HCT116 (cell line): ENCODE measurements around the gene GRIK3. TPM values are rescaled to one million over a fixed set of nuclear protein-coding genes. Genes with fewer than 3 reads are reported as not detected.

ENCODE experiments used
- ATAC-seq: fragments of 200-7000 bp; cut with Tn5 transposase; 2 replicates; pipeline ENCODE4 v1.9.1; 2020; ENCODE audit warnings: mild to moderate bottlenecking, moderate library complexity
- BruUV-seq: library from RNA; stranded (reverse); fragments of 400-500 nt; replicated peaks from 2 replicates; lab custom pipeline; 2021; lab: Mats Ljungman, UMichigan
- CTCF ChIA-PET: fragments of 300-600 bp; sonication (Branson Sonifier 250); formaldehyde crosslinking; loops from one replicate; lab custom pipeline; 2021; ENCODE audit warnings: antibody characterized with exemption; lab: Charles Lee
- POLR2A ChIA-PET: fragments of 300-600, 350-600 bp; sonication (Branson Sonifier 250); formaldehyde crosslinking; loops from one replicate; lab custom pipeline; 2021; ENCODE audit warnings: antibody characterized with exemption; lab: Charles Lee
- RAD21 ChIA-PET, 2 experiments: fragments of 300-600 bp; sonication (Branson Sonifier 250); formaldehyde crosslinking; loops; one replicate each; lab custom pipeline; 2023; ENCODE audit warnings: low total read pairs in 2 of 2; ENCODE audit not compliant: uncharacterized antibody in 2 of 2, unreplicated experiment in 2 of 2, low non-redundant PET in 1 of 2; lab: Charles Lee
- DNase-seq: peaks from one replicate; pipeline ENCODE4 v3.0.0-alpha.2; 2010; ENCODE audit warnings: low read depth, low spot score
- H2AFZ ChIP-seq: fragments of 200-600 bp; shearing (Covaris generic), sonication (generic); 2 replicates; pipeline ENCODE4 v1.6.1; 2017; ENCODE audit warnings: low read depth, mixed run types, mixed read lengths, antibody characterized with exemption, low read length; ENCODE audit not compliant: poor library complexity, severe bottlenecking
- H3K27ac ChIP-seq: 2 replicates; pipeline ENCODE4 v1.5.1; 2012; ENCODE audit warnings: low read depth, low read length
- H3K27me3 ChIP-seq: fragments of 200-600 bp; sonication (generic); 2 replicates; pipeline ENCODE4 v1.6.1; 2016; ENCODE audit warnings: mixed run types, low read length, mixed read lengths; ENCODE audit not compliant: insufficient read depth
- H3K36me3 ChIP-seq, 2 experiments: fragments of 200-500 bp in 1 of 2; fragments of 200-600 bp in 1 of 2; sonication (Bioruptor generic) in 1 of 2; sonication (generic) in 1 of 2; 2 replicates each; pipeline versions ENCODE4 v1.5.1 to v1.6.1; 2014 to 2016; ENCODE audit warnings: low read length in 2 of 2, inconsistent platforms in 1 of 2, mixed read lengths in 1 of 2, mixed run types in 1 of 2; ENCODE audit not compliant: insufficient read depth in 2 of 2, control insufficient read depth in 1 of 2
- H3K4me1 ChIP-seq, 2 experiments: fragments of 200-600 bp in 1 of 2; sonication (generic) in 1 of 2; 2 replicates each; pipeline versions ENCODE4 v1.5.1 to v1.6.1; 2012 to 2017; ENCODE audit warnings: low read length in 2 of 2, inconsistent platforms in 1 of 2, mild to moderate bottlenecking in 1 of 2, mixed read lengths in 1 of 2, mixed run types in 1 of 2, moderate library complexity in 1 of 2; ENCODE audit not compliant: insufficient read depth in 2 of 2, control insufficient read depth in 1 of 2
- H3K4me2 ChIP-seq: fragments of 200-600 bp; sonication (generic); 2 replicates; pipeline ENCODE4 v1.6.1; 2017; ENCODE audit warnings: mixed run types, low read length, mixed read lengths
- H3K4me3 ChIP-seq, 2 experiments: fragments of 200-600 bp in 1 of 2; sonication (generic) in 1 of 2; replicated peaks in 1 of 2; 2 replicates each; pipeline ENCODE4 v1.5.1; 2011 to 2016; ENCODE audit warnings: low read length in 2 of 2, control low read depth in 1 of 2, low read depth in 1 of 2, mild to moderate bottlenecking in 1 of 2, mixed read lengths in 1 of 2, mixed run types in 1 of 2
- H3K79me2 ChIP-seq: fragments of 200-600 bp; sonication (generic); 2 replicates; pipeline ENCODE4 v1.6.1; 2017; ENCODE audit warnings: mild to moderate bottlenecking, mixed run types, low read length, moderate library complexity, mixed read lengths; ENCODE audit not compliant: insufficient read depth
- H3K9ac ChIP-seq: fragments of 200-600 bp; sonication (generic); 2 replicates; pipeline ENCODE4 v1.6.1; 2016; ENCODE audit warnings: low read length, mixed read lengths
- H3K9me2 ChIP-seq: fragments of 200-600 bp; sonication (generic), shearing (Covaris generic); 2 replicates; pipeline ENCODE4 v1.6.1; 2017; ENCODE audit warnings: mixed run types, mild to moderate bottlenecking, moderate library complexity; ENCODE audit not compliant: insufficient read depth
- H3K9me3 ChIP-seq, 2 experiments: fragments of 200-500 bp in 1 of 2; fragments of 200-600 bp in 1 of 2; sonication (Bioruptor generic) in 1 of 2; sonication (generic) in 1 of 2; 2 replicates each; pipeline ENCODE4 v1.6.1; 2014 to 2017; ENCODE audit warnings: low read length in 2 of 2, mixed read lengths in 2 of 2, inconsistent platforms in 1 of 2, low read depth in 1 of 2, mild to moderate bottlenecking in 1 of 2, mixed run types in 1 of 2, moderate library complexity in 1 of 2; ENCODE audit not compliant: control insufficient read depth in 1 of 2, insufficient read depth in 1 of 2
- H4K20me1 ChIP-seq: fragments of 200-600 bp; sonication (generic), shearing (Covaris generic); 2 replicates; pipeline ENCODE4 v1.6.1; 2017; ENCODE audit warnings: mixed run types, mild to moderate bottlenecking, moderate library complexity; ENCODE audit not compliant: insufficient read depth
- ATF3 ChIP-seq: IDR thresholded peaks from 2 replicates; pipeline ENCODE4 v1.6.1; 2012
- CBX3 ChIP-seq: IDR thresholded peaks from 2 replicates; pipeline ENCODE4 v1.6.1; 2012; ENCODE audit warnings: low read depth
- CEBPB ChIP-seq: IDR thresholded peaks from 2 replicates; pipeline ENCODE4 v1.6.1; 2012; ENCODE audit warnings: low read depth
- CTCF ChIP-seq, 3 experiments: fragments of 200-600 bp in 1 of 3; sonication (generic) in 1 of 3; IDR thresholded peaks in 2 of 3; conservative IDR thresholded peaks in 1 of 3; 2 replicates each; pipeline ENCODE4 v1.5.1; 2012 to 2017; ENCODE audit warnings: low read depth in 2 of 3, low read length in 2 of 3, antibody characterized with exemption in 1 of 3, borderline replicate concordance in 1 of 3, control low read depth in 1 of 3, mild to moderate bottlenecking in 1 of 3, mixed read lengths in 1 of 3, mixed run types in 1 of 3, moderate library complexity in 1 of 3; ENCODE audit not compliant: insufficient read depth in 1 of 3
- EGR1 ChIP-seq: IDR thresholded peaks from 2 replicates; pipeline ENCODE4 v1.6.1; 2012; ENCODE audit warnings: low read depth
- ELF1 ChIP-seq: IDR thresholded peaks from 2 replicates; pipeline ENCODE4 v1.6.1; 2012; ENCODE audit warnings: low read depth, borderline replicate concordance
- EZH2phosphoT487 ChIP-seq: fragments of 200-600 bp; IDR thresholded peaks from 2 replicates; pipeline ENCODE4 v1.6.1; 2018; ENCODE audit warnings: antibody characterized with exemption, borderline replicate concordance
- JUND ChIP-seq: IDR thresholded peaks from 2 replicates; pipeline ENCODE4 v1.6.1; 2012
- POLR2AphosphoS5 ChIP-seq: IDR thresholded peaks from 2 replicates; pipeline ENCODE4 v1.6.1; 2011; ENCODE audit warnings: mild to moderate bottlenecking, low read depth, low read length, moderate library complexity
- RAD21 ChIP-seq: IDR thresholded peaks from 2 replicates; pipeline ENCODE4 v1.6.1; 2012; ENCODE audit warnings: low read depth, mild to moderate bottlenecking
- SIN3A ChIP-seq: IDR thresholded peaks from 2 replicates; pipeline ENCODE4 v1.6.1; 2012; ENCODE audit warnings: low read depth
- SP1 ChIP-seq: IDR thresholded peaks from 2 replicates; pipeline ENCODE4 v1.6.1; 2012; ENCODE audit warnings: low read depth
- SRF ChIP-seq: IDR thresholded peaks from 2 replicates; pipeline ENCODE4 v1.6.1; 2012; ENCODE audit warnings: low read depth
- TCF7L2 ChIP-seq: IDR thresholded peaks from 2 replicates; pipeline ENCODE4 v1.7.0; 2011; ENCODE audit warnings: borderline replicate concordance, inconsistent platforms; ENCODE audit not compliant: insufficient read depth, insufficient read length; ENCODE audit errors: extremely low read depth
- YY1 ChIP-seq: IDR thresholded peaks from 2 replicates; pipeline ENCODE4 v1.6.1; 2011; ENCODE audit warnings: low read length, low read depth, moderate library complexity, mild to moderate bottlenecking; ENCODE audit not compliant: insufficient replicate concordance; ENCODE audit errors: extremely low read depth
- ZFX ChIP-seq: fragments of 450-650 bp; IDR thresholded peaks from 2 replicates; pipeline ENCODE4 v1.6.1; 2017
- ZNF274 ChIP-seq: fragments of 200-500 bp; sonication (Bioruptor generic); IDR thresholded peaks from 2 replicates; pipeline ENCODE4 v1.6.1; 2014; ENCODE audit warnings: mild to moderate bottlenecking, low read depth, low read length, inconsistent platforms
- intact Hi-C: fragments of 100-400 bp; cut with micrococcal nuclease; formaldehyde crosslinking; loops from 2 replicates; pipeline ENCODE4 v1.10.0; 2022
- total RNA-seq: library from RNA; stranded (reverse); gene quantifications from one replicate; pipeline ENCODE4 v1.2.1, GENCODE V29; 2021; ENCODE audit not compliant: unreplicated experiment

GRIK3 gene
- total RNA-seq, 1 experiment from 2014 or later: not detected

DNA sequence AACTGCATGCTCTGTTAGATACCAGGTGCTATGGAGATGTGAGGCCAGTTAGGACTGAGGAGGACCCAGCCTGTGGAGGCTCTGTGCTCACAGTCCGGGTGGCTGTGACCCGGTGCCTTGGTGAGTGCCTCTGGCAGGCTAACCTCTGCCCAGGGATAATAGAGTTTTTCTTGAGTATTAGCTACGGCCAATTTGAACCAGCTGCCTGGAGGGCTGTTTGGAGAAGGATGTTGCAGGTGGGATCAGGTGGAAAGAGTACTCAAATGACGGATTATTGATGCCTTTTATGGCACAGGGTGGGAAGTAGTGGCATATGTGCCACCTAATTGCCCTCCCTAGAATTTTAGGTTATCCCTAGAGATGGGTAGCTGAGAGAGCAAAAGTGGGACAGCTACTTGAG, 182.7 kb downstream of the GRIK3 start:
- no peaks in the 10 kb centered on the region for H3K36me3 ChIP-seq
- intact Hi-C loops: no loop called here
- H3K27me3 ChIP-seq: peaks cover 84% of the 10 kb centered on the region
- H3K4me1 ChIP-seq: no peaks in the 10 kb centered on the region
- H3K4me3 ChIP-seq: no peak overlapping the region
- BruUV-seq: no TSS peak
- H3K79me2 ChIP-seq: no peaks in the 10 kb centered on the region
- CTCF ChIA-PET: interaction anchor here (0.9 kb wide), 1 partner anchor 12 kb away, joined by 5 read pairs; no protein-coding TSS in a partner anchor
- POLR2A ChIA-PET: no interaction called here
- H3K9me3 ChIP-seq: no peaks in the 10 kb centered on the region
- ATAC-seq: no peak
- H3K27ac ChIP-seq: no peak overlapping the region
- RAD21 ChIA-PET: no interaction called here
- H4K20me1 ChIP-seq: no peaks in the 10 kb centered on the region
- TF ChIP-seq EGR1: no peak
- TF ChIP-seq ZFX: no peak
- no peak for TF ChIP-seq POLR2AphosphoS5
- TF ChIP-seq SP1: no peak
- TF ChIP-seq CEBPB: no peak
- no peak for TF ChIP-seq CBX3
- TF ChIP-seq CTCF (IDR thresholded peaks at IDR 0.05 in 2 of 3, conservative IDR thresholded peaks at IDR 0.05 in 1 of 3; ENCODE audit: borderline replicate concordance in 1 of 3, insufficient read depth in 1 of 3, low read depth in 2 of 3, low read length in 2 of 3): no peak
- TF ChIP-seq TCF7L2: no peak
- no peak for TF ChIP-seq RAD21
- TF ChIP-seq ZNF274: no peak
- no peak for TF ChIP-seq YY1
- TF ChIP-seq JUND: no peak
- TF ChIP-seq EZH2phosphoT487: no peak
- no peak for TF ChIP-seq SRF
- TF ChIP-seq ELF1: no peak
- no peak for TF ChIP-seq ATF3
- no peak for TF ChIP-seq SIN3A
- DNase-seq: no peak
- no peaks in the 10 kb centered on the region for H3K9me2 ChIP-seq
- no peak overlapping the region for H2AFZ ChIP-seq
- H3K4me2 ChIP-seq: no peak overlapping the region
- H3K9ac ChIP-seq: no peak overlapping the region
